Mammary epithelial cell (primary cell): ENCODE results near the gene HHAT.

Experiments used
- CTCF ChIP-seq, 2 donors: IDR thresholded peaks in 1 of 2; conservative IDR thresholded peaks in 1 of 2; 2 replicates each; pipeline ENCODE4 v1.5.1; 2011 to 2012; ENCODE audit warnings: inconsistent platforms in 2 of 2, low read length in 2 of 2, mild to moderate bottlenecking in 2 of 2, control low read depth in 1 of 2, low read depth in 1 of 2; ENCODE audit not compliant: insufficient read depth in 1 of 2; ENCODE audit errors: extremely low read depth in 1 of 2
- EZH2 ChIP-seq: IDR thresholded peaks from 2 replicates; pipeline ENCODE4 v1.6.1; 2012; ENCODE audit warnings: low read length, inconsistent platforms, borderline replicate concordance

GRCh38 chr1:210359255-210359654 lies 30.6 kb downstream of the HHAT start:
- TF ChIP-seq EZH2 = no peak
- TF ChIP-seq CTCF (conservative IDR thresholded peaks at IDR 0.05 in 1 of 2, IDR thresholded peaks at IDR 0.05 in 1 of 2; ENCODE audit: extremely low read depth in 1 of 2, insufficient read depth in 1 of 2, low read depth in 1 of 2, low read length in 2 of 2) = no peak
